SK-N-SH treated with all-trans-retinoic acid at 6 μM for 48 hours (cell line): ENCODE measurements around the gene ZC3H15.

ENCODE experiments used
- BACH2 ChIP-seq: fragments of 250-450 bp; sonication (Bioruptor Pico); IDR thresholded peaks from 2 replicates; pipeline ENCODE4 v1.9.0; 2021; ENCODE audit warnings: mild to moderate bottlenecking, borderline replicate concordance
- CSDC2 ChIP-seq: fragments of 250-450 bp; sonication (Bioruptor Pico); IDR thresholded peaks from 2 replicates; pipeline ENCODE4 v1.5.0; 2020; ENCODE audit warnings: mild to moderate bottlenecking, moderate library complexity
- ISL1 ChIP-seq: fragments of 250-450 bp; sonication (Bioruptor Pico); IDR thresholded peaks from 2 replicates; pipeline ENCODE4 v2.1.2; 2022; ENCODE audit warnings: mild to moderate bottlenecking, moderate library complexity
- OSR1 ChIP-seq: fragments of 250-450 bp; sonication (Bioruptor Pico); IDR thresholded peaks from 2 replicates; pipeline ENCODE4 v1.8.0; 2022; ENCODE audit warnings: moderate library complexity, mild to moderate bottlenecking, inconsistent platforms
- PPARA ChIP-seq: fragments of 250-450 bp; sonication (Bioruptor Pico); IDR thresholded peaks from 2 replicates; pipeline ENCODE4 v1.5.0; 2020; ENCODE audit warnings: mild to moderate bottlenecking, borderline replicate concordance
- SNAI2 ChIP-seq: fragments of 250-450 bp; sonication (Bioruptor Pico); IDR thresholded peaks from 2 replicates; pipeline ENCODE4 v1.5.0; 2020; ENCODE audit warnings: mild to moderate bottlenecking, moderate library complexity
- TOX ChIP-seq: fragments of 250-450 bp; sonication (Bioruptor Pico); IDR thresholded peaks from 2 replicates; pipeline ENCODE4 v1.8.0; 2021; ENCODE audit warnings: mild to moderate bottlenecking, moderate library complexity, borderline replicate concordance
- ZC3H10 ChIP-seq: fragments of 250-450 bp; sonication (Bioruptor Pico); IDR thresholded peaks from 2 replicates; pipeline ENCODE4 v1.5.1; 2021; ENCODE audit warnings: mild to moderate bottlenecking, moderate library complexity
- ZFP30 ChIP-seq: fragments of 450-650 bp; formaldehyde crosslinking; IDR thresholded peaks from 2 replicates; pipeline ENCODE4 v1.5.0; 2022; ENCODE audit warnings: mild to moderate bottlenecking, moderate library complexity
- ZNF565 ChIP-seq: fragments of 450-650 bp; formaldehyde crosslinking; conservative IDR thresholded peaks from 2 replicates; pipeline ENCODE4 v1.5.0; 2020; ENCODE audit warnings: low read depth, mild to moderate bottlenecking, moderate library complexity
- ZNF70 ChIP-seq: fragments of 450-650 bp; formaldehyde crosslinking; IDR thresholded peaks from 2 replicates; pipeline ENCODE4 v1.5.0; 2020; ENCODE audit warnings: mild to moderate bottlenecking, moderate library complexity
- ZNF8 ChIP-seq: fragments of 450-650 bp; formaldehyde crosslinking; IDR thresholded peaks from 2 replicates; pipeline ENCODE4 v1.5.0; 2020; ENCODE audit warnings: mild to moderate bottlenecking, moderate library complexity
- TF ChIP-seq, protein P1 (sequence below): fragments of 250-450 bp; sonication (Bioruptor Pico); IDR thresholded peaks from 2 replicates; pipeline ENCODE4 v1.8.0; 2020; ENCODE audit warnings: mild to moderate bottlenecking, moderate library complexity, borderline replicate concordance
- TF ChIP-seq, protein P2 (sequence below): fragments of 250-450 bp; sonication (Bioruptor Pico); IDR thresholded peaks from 2 replicates; pipeline ENCODE4 v1.5.1; 2021; ENCODE audit warnings: mild to moderate bottlenecking, moderate library complexity

DNA sequence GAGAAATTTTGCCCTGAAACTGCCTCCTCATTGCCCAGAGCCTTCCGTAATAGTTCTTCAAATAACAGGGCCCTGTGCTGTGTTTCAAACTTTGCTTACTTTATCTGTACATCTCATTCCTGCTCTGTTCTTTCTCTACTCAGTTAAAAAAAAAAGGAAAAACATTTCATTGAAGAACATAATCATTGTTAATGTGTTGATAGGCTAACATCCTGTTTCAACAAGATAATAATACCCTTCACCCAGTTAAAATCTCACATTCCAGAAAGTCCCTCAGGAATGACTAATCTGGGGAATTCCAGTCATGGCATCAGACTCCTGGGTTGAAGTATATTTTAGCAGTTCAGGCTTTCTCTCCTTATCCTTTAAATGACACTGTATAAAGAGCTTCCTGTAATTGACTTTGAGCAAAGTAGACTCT, 58.2 kb downstream of the ZC3H15 start:
- TF ChIP-seq, protein P1, sequence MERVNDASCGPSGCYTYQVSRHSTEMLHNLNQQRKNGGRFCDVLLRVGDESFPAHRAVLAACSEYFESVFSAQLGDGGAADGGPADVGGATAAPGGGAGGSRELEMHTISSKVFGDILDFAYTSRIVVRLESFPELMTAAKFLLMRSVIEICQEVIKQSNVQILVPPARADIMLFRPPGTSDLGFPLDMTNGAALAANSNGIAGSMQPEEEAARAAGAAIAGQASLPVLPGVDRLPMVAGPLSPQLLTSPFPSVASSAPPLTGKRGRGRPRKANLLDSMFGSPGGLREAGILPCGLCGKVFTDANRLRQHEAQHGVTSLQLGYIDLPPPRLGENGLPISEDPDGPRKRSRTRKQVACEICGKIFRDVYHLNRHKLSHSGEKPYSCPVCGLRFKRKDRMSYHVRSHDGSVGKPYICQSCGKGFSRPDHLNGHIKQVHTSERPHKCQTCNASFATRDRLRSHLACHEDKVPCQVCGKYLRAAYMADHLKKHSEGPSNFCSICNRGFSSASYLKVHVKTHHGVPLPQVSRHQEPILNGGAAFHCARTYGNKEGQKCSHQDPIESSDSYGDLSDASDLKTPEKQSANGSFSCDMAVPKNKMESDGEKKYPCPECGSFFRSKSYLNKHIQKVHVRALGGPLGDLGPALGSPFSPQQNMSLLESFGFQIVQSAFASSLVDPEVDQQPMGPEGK (CRISPR knock-in tag) = no peak
- TF ChIP-seq OSR1 (no peak), ISL1 (peak; percentile 96), ZNF8 (CRISPR knock-in tag) (no peak), BACH2 (no peak), ZNF565 (CRISPR knock-in tag) (no peak), ZC3H10 (CRISPR knock-in tag) (no peak), TOX (no peak; the same call in 1 of the 2 replicates), CSDC2 (CRISPR knock-in tag) (no peak), SNAI2 (CRISPR knock-in tag) (no peak), ZNF70 (no peak), PPARA (CRISPR knock-in tag) (no peak), ZFP30 (no peak)
- TF ChIP-seq, protein P2, sequence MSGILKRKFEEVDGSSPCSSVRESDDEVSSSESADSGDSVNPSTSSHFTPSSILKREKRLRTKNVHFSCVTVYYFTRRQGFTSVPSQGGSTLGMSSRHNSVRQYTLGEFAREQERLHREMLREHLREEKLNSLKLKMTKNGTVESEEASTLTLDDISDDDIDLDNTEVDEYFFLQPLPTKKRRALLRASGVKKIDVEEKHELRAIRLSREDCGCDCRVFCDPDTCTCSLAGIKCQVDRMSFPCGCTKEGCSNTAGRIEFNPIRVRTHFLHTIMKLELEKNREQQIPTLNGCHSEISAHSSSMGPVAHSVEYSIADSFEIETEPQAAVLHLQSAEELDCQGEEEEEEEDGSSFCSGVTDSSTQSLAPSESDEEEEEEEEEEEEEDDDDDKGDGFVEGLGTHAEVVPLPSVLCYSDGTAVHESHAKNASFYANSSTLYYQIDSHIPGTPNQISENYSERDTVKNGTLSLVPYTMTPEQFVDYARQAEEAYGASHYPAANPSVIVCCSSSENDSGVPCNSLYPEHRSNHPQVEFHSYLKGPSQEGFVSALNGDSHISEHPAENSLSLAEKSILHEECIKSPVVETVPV = no peak
